HG03439 (cell line): ENCODE measurements around the gene SEC16B.

Source experiments
- ATAC-seq: cut with Tn5 transposase; IDR thresholded peaks from one replicate; pipeline ENCODE4 v1.9.1; 2021; ENCODE audit warnings: mild to moderate bottlenecking, moderate library complexity; ENCODE audit not compliant: unreplicated experiment

Gene SEC16B

DNA sequence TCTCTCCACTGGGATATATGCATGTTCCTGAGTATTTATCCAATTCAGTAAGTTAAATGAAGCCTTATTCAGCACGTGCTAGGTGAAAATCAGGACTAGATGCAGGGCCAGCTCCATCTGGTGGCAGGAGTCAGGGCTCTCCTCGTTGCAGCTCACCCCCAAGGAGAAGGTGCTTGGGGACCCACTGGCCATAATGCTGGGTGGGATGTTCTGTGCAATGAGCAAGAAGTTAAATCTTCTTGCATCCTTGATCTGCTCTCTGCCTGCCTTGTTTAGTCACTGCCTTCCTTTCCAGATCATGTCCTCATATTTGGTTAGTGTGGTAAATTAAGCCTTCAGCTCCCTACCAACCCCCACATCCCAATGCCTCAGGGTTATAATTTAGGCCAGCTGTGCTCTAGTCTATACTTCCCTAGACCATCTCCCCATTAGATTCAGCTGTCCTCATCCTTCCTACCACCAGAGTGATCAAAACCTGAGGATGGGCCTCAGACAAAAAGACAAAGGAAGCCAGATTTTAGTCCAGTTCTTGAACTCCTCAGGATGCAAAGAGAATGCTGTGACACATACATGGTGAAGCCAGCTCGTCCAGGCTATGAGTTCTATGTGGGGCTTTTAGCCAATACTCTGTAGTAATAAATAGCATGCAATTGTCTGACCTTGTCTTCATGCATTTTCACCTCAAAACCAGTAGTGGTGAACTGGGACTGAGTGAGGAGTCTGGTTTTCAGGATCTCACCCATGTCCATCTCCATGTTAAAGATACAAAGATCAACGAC is 55.9 kb downstream of the SEC16B start:
- no peak for ATAC-seq

DNA sequence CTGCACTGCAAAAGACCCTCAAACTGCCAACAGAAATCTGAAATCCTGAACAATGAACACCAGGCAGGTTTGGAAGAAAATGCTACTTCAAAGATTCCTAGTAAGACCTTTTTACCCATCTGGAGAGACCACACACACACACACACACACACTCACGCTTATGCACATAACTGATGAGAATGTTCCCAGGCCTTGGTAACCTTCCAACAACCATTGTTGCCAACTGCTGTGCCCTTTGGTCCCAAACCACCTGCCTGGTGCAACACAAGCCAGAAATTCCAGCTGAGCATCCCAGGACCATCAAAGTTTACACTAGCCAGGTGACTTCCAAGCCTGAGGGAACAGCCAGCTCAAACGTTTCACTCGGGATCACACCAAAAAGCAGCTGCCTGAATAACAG is 56.9 kb downstream of the SEC16B start:
- no peak for ATAC-seq

DNA sequence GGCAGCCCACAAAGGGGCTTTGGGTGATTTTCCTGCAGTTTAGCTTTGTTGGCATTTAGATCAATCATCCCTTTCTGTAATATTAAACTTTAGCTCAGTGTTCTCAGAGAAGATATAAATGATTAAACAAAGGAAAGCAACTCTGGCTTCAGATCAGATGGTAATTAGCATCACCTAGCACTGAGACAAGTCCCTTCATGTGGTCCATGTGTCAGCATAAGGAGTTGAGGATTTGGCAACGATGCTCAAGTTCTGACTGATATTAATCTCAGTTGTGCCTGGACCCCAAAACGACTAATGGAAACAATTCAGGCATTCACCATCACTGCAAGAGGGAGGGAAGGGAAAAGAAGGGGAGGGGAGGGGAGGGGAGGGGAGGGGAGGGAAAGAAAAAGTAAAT is 60.4 kb downstream of the SEC16B start:
- no peak for ATAC-seq

DNA sequence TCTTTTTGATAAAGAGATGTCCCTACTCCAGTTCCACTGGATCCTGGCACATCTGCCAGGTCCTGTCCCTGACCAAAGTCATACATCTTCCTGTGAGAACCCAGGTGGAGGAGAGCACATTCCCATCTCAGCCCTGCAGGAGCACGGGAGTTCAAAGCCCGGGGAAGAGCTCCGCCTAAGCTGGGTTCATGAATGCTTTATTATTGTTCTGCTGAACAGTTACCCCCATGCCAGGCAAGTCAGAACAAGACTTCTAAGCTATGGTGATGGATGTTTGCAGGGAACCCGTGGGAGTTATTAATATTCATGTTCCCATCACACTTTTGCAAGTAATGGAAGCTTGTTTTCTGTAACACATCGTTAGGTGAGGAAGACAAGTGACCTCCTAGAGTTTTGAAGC is 62.9 kb downstream of the SEC16B start:
- ATAC-seq: no peak

DNA sequence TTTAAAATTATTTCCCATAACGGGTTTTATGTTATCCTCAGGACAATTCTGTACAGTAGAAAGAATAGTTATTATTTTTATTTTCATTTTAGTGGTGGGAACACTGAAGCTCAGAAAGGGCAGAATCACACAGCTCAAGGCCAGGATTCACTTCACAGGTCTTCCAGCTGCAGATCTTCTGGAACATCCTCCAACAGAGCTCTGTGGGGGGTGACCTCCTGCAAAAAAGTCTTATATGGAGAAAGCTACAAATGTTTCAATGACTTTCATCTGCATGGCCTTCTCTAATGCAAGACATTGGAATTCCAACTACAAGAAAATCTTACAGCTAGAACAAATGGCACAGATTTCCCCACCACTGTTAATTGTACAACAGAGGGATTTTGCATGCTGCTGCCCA is 64.2 kb downstream of the SEC16B start:
- ATAC-seq: no peak

DNA sequence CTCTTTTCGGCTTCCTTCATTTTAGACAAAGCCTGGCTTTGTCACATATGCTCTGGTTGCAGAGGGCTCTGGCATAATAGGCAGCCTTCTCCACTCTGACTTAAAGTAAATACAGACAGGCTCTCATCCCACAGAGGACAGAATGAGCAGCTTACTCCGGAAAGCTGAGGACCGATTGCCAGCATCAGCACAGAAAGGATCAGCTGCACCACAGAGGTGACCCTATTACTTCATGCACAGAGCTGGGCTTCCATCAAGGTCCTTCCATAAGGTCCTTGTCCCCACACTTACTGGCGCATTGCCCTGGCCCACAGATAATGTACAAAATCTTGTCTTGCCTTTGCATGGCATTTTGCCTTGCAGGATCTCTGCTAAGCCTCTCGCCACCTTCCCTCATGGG is 67.6 kb downstream of the SEC16B start:
- no peak for ATAC-seq

DNA sequence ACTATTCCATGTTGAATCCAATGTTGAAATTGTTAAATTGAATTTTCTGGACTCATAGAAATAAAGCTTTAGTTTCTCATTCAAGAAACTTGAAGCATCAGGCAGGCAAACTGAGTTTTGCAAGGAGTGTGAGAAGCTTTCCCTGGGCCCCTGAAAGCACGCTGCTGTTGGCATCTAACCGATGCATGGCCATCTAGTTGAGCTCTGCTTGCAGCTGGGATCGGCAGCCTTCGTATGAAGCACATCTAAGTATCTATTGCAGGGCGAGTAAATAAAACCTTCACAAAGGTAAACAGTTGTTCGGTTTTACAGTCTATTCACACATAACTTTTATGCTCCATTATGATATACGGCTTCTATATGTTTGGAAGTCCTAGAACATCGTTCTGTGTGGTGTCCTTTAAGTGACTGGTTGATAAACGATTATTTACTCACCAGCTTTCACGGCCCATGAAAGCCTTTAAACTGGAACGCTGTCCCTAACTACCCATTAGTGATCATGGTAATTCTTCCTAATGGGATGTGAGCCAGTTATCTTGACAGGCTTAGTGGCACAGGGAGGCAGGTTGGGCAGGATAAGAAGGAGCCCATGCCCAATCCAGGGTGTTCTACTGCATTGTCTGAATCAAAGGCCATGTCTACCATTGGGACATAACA is 71.7 kb downstream of the SEC16B start:
- no peak for ATAC-seq

DNA sequence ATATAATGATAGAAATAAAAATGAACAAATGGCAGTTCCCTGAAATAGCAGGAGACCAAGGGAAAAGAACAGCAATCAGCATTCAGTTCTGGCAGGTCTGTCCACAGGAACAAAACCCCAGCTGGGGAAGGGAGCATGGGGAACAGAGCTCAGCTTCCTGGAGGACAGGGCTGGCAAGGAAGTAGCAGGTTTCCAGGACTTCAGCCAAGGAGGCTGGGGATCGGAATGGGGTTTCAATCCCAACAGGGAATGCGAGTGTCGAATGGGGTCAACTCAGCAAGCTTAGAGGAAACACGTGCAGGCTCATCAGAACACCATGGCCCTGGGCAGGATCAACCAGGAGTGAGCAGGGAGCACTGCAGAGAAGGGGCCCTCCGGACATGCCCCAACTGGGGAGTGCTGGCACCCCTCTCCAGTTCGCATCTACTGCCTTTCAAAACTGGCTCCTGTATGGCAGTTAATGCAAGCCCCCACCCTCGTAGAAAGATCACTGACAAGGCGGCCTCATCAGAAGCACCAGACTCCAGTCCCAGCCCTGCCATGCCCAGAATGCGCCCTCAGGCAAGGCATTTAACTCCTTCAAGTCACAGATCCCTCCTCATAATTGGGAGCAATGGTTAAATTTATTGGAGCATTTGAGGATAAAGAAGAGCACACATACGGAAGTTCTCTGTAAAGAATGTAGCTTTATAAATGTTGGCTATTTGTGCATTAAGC is 72.4 kb downstream of the SEC16B start:
- ATAC-seq: no peak
